ENCODE results near the gene VARS2. TPM values are rescaled to one million over a fixed set of nuclear protein-coding genes. Genes with fewer than 3 reads are reported as not detected.
"Not testable (repeated sequence)": the region's sequence is repeated elsewhere in the genome, so short reads cannot be mapped to it uniquely, and the experiment has no call there.

VARS2 gene
- total RNA-seq (2021; fragmentation: NEBNext Ultra II Directional; extraction: Animal tissue kit (Norgen Biotek cat#: 25700)) = 10 to 100 TPM; 15.3 to 18.4 (median 16.9) TPM
- long read RNA-seq, partial matches to known transcripts = 1 of 1 reads
- long read RNA-seq, other reads (novel, unspliced or antisense) = 0 of 1 reads

- Mint-ChIP-seq H3K4me3 (peak within 1 kb of the TSS; percentile 87), H3K9me3 (no peaks in the 10 kb centered on the region), H3K27ac (peak within 1 kb of the TSS; percentile 88), H3K4me1 (ENCODE audit: low read depth) (peaks cover 28% of the 10 kb centered on the region), H3K36me3 (ENCODE audit: low read depth) (peaks cover 11% of the 10 kb centered on the region), H3K27me3 (ENCODE audit: insufficient read depth) (no peaks in the 10 kb centered on the region)
- peak; percentile 70 for TF ChIP-seq CTCF (IDR thresholded peaks at IDR 0.05)
- DNase-seq = peak; percentile 85
Measured at GRCh38 chr6:30914076-30914853, at the start of gene VARS2. VARS2 (plus strand) TSS chr6:30914238; CDS start chr6:30914837, 599 bp downstream.

GRCh38 chr6:30864325-30864724 is 49.7 kb upstream of the VARS2 start:
- Mint-ChIP-seq H3K9me3 (peaks cover 17% of the 10 kb centered on the region), H3K36me3 (ENCODE audit: low read depth) (peaks cover 13% of the 10 kb centered on the region), H3K27me3 (ENCODE audit: insufficient read depth) (peaks cover 29% of the 10 kb centered on the region), H3K4me1 (ENCODE audit: low read depth) (no peaks in the 10 kb centered on the region; the same call in 1 of the 2 replicates), H3K27ac (no peak overlapping the region), H3K4me3 (no peak overlapping the region)
- DNase-seq = no peak
- no peak for TF ChIP-seq CTCF (IDR thresholded peaks at IDR 0.05)

- Mint-ChIP-seq H3K27me3 (ENCODE audit: insufficient read depth) (peaks cover 20% of the 10 kb centered on the region), H3K36me3 (ENCODE audit: low read depth) (peaks cover 35% of the 10 kb centered on the region), H3K9me3 (peaks cover 52% of the 10 kb centered on the region)
- DNase-seq; H3K27ac Mint-ChIP-seq; H3K4me3 Mint-ChIP-seq; H3K4me1 Mint-ChIP-seq (ENCODE audit: low read depth): not testable (repeated sequence)
Measured at GRCh38 chr6:30869241-30869749, 44.7 kb upstream of the VARS2 start.

GRCh38 chr6:30870546-30870945 is 43.5 kb upstream of the VARS2 start:
- TF ChIP-seq CTCF (IDR thresholded peaks at IDR 0.05) = no peak
- H3K27ac Mint-ChIP-seq = no peak overlapping the region
- peaks cover 6% of the 10 kb centered on the region; the same call in 1 of the 2 replicates for H3K4me1 Mint-ChIP-seq (ENCODE audit: low read depth)
- peaks cover 35% of the 10 kb centered on the region for H3K36me3 Mint-ChIP-seq (ENCODE audit: low read depth)
- no peak for DNase-seq
- no peak overlapping the region for H3K4me3 Mint-ChIP-seq
- H3K27me3 Mint-ChIP-seq (ENCODE audit: insufficient read depth) = peaks cover 7% of the 10 kb centered on the region
- peaks cover 52% of the 10 kb centered on the region for H3K9me3 Mint-ChIP-seq

- no peak for DNase-seq
- H3K4me3 Mint-ChIP-seq = no peak overlapping the region
- H3K9me3 Mint-ChIP-seq = peaks cover 52% of the 10 kb centered on the region
- H3K27ac Mint-ChIP-seq = no peak overlapping the region
- H3K4me1 Mint-ChIP-seq (ENCODE audit: low read depth) = peaks cover 6% of the 10 kb centered on the region
- H3K36me3 Mint-ChIP-seq (ENCODE audit: low read depth) = peaks cover 35% of the 10 kb centered on the region
- TF ChIP-seq CTCF (IDR thresholded peaks at IDR 0.05) = no peak
- H3K27me3 Mint-ChIP-seq (ENCODE audit: insufficient read depth) = peaks cover under 1% of the 10 kb centered on the region; the same call in 1 of the 2 replicates
Measured at GRCh38 chr6:30871592-30872183, 42.4 kb upstream of the VARS2 start.

Data from HFFc6 (cell line).